LNCaP clone FGC (cell line): ENCODE results near the gene C1orf74.

Experiments used
- DNase-seq: peaks from one replicate; pipeline ENCODE4 v3.0.0-alpha.2; 2011; ENCODE audit warnings: low read depth
- H3K4me3 ChIP-seq: 2 replicates; pipeline ENCODE4 v1.5.1; 2011; ENCODE audit warnings: mild to moderate bottlenecking, low read depth, low read length, control low read depth
- CTCF ChIP-seq: IDR thresholded peaks from 2 replicates; pipeline ENCODE4 v1.5.1; 2012; ENCODE audit warnings: mild to moderate bottlenecking; ENCODE audit not compliant: control insufficient read depth, insufficient read depth; ENCODE audit errors: extremely low read depth

Gene C1orf74

GRCh38 chr1:209741193-209741592 is 43.2 kb downstream of the C1orf74 start:
- no peak for TF ChIP-seq CTCF
- no peak for DNase-seq
- no peak overlapping the region for H3K4me3 ChIP-seq

- DNase-seq: no peak
- H3K4me3 ChIP-seq: no peak overlapping the region
- no peak for TF ChIP-seq CTCF
Observed at GRCh38 chr1:209738270-209738669, 46.1 kb downstream of the C1orf74 start.

- H3K4me3 ChIP-seq: no peak overlapping the region
- DNase-seq: no peak
- TF ChIP-seq CTCF: no peak
Observed at GRCh38 chr1:209737118-209737505, 47.2 kb downstream of the C1orf74 start.

- no peak for TF ChIP-seq CTCF
- no peak overlapping the region for H3K4me3 ChIP-seq
- DNase-seq: no peak
Observed at GRCh38 chr1:209736490-209737117, 47.8 kb downstream of the C1orf74 start.

GRCh38 chr1:209733409-209734192 is 50.8 kb downstream of the C1orf74 start:
- DNase-seq: no peak
- TF ChIP-seq CTCF: no peak

GRCh38 chr1:209732725-209733124 is 51.6 kb downstream of the C1orf74 start:
- no peak for TF ChIP-seq CTCF
- H3K4me3 ChIP-seq: no peak overlapping the region
- DNase-seq: no peak

More at GRCh38 chr1:209733409-209734192, 50.8 kb downstream of the C1orf74 start:
- no peak overlapping the region for H3K4me3 ChIP-seq
